Astrocyte of the spinal cord (primary cell): Measurements from ENCODE around the gene SYTL3.
A peak's percentile ranks its signal among the peaks of the same experiment; 100 is the strongest.

Source experiments
- DNase-seq: peaks from one replicate; pipeline ENCODE4 v3.0.0; 2011; ENCODE audit warnings: low read depth, low spot score
- H3K4me3 ChIP-seq: 2 replicates; pipeline ENCODE4 v1.5.1; 2011; ENCODE audit warnings: low read depth, mild to moderate bottlenecking, low read length, moderate library complexity
- CTCF ChIP-seq: IDR thresholded peaks from 2 replicates; pipeline ENCODE4 v1.5.1; 2012; ENCODE audit warnings: low read depth, mild to moderate bottlenecking, low read length, inconsistent platforms
- in situ Hi-C: cut with HindIII; loops from 2 replicates; pipeline ENCODE4 v1.10.0; 2017; ENCODE audit warnings: low sequenced_read_pairs

The SYTL3 gene

DNA sequence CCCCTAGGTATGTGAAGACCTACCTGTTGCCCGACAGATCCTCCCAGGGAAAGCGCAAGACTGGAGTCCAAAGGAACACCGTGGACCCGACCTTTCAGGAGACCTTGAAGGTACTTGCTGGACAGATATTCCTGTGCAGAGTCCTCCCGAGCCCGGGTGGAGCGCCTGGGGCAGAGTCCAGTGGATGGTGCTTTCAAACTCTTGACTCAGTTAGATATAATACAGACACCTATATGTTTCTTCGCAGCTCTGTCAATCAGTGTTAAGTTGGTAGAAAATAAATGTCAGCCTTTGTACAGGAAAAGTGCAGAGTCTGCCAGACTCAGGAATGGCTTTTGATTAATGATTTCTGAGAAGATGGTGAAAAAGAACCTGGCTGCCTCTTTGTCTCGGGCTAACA lies 102.1 kb downstream of the SYTL3 start:
- no peak for DNase-seq
- TF ChIP-seq CTCF: no peak
- in situ Hi-C loops: no loop called here
- H3K4me3 ChIP-seq: no peak overlapping the region

GRCh38 chr6:158752613-158753012 lies 102.8 kb downstream of the SYTL3 start:
- in situ Hi-C loops: no loop called here

GRCh38 chr6:158753811-158754210 lies 104.0 kb downstream of the SYTL3 start:
- in situ Hi-C loops: no loop called here
- no peak for TF ChIP-seq CTCF
- H3K4me3 ChIP-seq: no peak overlapping the region
- DNase-seq: no peak

More at GRCh38 chr6:158752613-158753012, 102.8 kb downstream of the SYTL3 start:
- no peak overlapping the region for H3K4me3 ChIP-seq
- DNase-seq: no peak
- TF ChIP-seq CTCF: peak; percentile 23

GRCh38 chr6:158754738-158755137 lies 104.9 kb downstream of the SYTL3 start:
- DNase-seq: no peak
- no peak for TF ChIP-seq CTCF
- in situ Hi-C loops: no loop called here
- no peak overlapping the region for H3K4me3 ChIP-seq

GRCh38 chr6:158755636-158756035 lies 105.8 kb downstream of the SYTL3 start:
- no peak overlapping the region for H3K4me3 ChIP-seq
- TF ChIP-seq CTCF: no peak
- in situ Hi-C loops: no loop called here
- no peak for DNase-seq

DNA sequence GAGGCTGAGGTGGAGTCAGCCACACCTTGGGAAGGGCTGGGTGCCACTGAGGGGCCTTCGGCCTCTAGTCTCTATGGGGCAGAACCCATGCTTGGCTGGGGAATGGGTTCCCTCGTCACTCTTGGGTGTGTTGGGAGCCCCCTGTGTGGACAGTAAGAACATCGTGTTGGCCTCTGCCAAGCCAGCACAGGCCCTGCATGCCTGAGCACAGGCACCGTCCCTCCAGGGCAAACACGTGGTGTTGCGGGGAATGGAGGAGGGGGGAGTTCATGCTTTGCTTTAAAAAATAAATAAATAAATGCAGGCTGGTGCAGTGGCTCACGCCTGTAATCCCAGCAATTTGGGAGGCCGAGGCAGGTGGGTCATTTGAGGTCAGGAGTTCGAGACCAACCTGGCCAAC lies 106.3 kb downstream of the SYTL3 start:
- in situ Hi-C loops: no loop called here

More for the DNA sequence above, 106.3 kb downstream of the SYTL3 start:
- DNase-seq: no peak
- H3K4me3 ChIP-seq: no peak overlapping the region
- no peak for TF ChIP-seq CTCF
